ENCODE results near the gene MEF2C.

GRCh38 chr5:88778736-88779135, 104.2 kb downstream of the MEF2C start:
- TF ChIP-seq CTCF (IDR thresholded peaks at IDR 0.05): no peak
- TF ChIP-seq EZH2phosphoT487 (IDR thresholded peaks at IDR 0.05): no peak
- TF ChIP-seq EZH2 (IDR thresholded peaks at IDR 0.05): no peak
